Measurements from ENCODE around the gene KRT7.
A peak's percentile ranks its signal among the peaks of the same experiment; 100 is the strongest.

KRT7 gene

DNA sequence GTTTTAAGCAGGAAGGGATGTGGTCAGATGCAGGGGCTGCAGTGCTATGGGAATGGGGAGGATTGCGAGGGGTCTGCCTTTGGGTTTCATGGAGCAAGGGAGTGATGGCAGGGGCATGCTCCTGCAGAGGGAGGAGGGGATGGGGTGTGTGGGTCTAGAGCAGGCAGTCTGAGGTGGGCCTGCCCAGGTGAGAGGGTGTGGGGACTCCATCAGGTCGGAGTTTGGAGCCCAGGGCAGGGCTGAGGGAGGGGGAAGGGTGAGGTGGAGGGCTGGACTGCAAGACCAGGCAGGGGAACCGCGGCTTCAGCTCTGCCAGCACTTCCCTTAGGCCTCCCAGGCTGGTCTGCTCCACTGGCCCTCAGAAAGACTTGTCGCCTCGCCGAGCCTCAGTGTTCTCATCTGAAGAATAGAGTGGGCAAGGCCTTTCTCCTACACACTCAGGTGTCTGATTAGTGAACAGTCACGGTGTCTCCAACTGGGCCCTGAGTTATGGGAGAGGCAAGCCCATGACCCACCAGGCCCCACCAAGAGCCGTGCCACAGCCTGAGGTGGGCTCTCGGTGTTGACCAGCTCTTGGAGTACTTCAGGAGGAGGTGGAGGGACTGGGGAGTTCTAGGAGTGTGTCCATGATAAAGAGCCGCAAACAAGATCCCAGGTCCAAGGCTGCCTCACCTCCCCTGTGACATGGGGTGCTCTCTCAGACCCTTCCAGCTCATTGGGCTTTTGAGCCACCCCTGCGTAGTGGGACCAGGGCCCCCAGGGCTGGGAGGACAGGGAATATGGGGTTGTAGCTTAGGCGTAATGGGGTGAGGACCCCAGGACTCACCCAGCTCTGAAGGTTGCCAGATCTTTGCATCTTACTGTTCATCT is 21.1 kb upstream of the KRT7 start:
- no peak for DNase-seq (ENCODE audit: low read depth in 2 of 2)

DNA sequence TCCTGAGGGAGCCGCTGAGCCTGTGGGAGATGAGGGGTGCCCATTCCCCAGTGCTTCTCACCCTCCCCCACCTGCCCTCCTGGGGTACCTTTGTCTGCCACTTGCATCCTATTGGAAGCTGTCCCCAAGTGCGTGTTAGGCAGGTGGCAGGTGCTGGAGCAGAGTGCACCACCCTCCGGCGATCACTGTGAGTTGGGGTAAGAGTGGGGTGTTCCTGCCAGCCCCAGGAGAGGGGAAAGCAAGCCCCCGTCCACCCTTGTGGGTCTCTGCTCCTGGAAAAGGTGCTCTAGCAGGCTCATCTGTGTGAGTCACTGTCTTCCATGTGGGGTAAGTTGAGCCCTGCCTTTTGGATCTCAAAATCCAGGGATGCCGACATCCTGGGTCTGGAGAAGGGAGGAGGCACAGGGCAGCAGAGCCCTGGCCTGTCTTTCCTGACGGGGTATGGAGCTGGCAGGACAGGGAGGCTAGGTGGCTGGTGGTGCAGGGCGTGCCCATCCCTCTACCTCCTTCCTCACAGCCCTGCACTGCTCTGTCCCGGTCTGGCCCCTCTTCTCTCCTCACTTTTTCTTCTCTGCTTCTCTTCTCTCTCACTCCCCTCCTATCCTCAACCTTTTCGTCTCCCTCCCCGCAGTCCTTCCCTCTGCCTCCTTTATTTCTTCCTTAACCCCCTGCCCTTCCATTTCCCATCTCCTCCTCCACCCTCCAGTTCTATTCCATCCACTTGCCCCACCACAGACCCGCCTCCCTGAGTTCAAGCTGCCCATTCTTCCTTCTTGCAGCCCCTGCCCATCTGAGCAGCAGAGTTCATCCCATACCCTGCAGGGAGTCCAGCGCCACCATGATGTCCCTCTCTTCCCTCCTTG is 20.1 kb upstream of the KRT7 start:
- DNase-seq (ENCODE audit: low read depth in 2 of 2): no peak

DNA sequence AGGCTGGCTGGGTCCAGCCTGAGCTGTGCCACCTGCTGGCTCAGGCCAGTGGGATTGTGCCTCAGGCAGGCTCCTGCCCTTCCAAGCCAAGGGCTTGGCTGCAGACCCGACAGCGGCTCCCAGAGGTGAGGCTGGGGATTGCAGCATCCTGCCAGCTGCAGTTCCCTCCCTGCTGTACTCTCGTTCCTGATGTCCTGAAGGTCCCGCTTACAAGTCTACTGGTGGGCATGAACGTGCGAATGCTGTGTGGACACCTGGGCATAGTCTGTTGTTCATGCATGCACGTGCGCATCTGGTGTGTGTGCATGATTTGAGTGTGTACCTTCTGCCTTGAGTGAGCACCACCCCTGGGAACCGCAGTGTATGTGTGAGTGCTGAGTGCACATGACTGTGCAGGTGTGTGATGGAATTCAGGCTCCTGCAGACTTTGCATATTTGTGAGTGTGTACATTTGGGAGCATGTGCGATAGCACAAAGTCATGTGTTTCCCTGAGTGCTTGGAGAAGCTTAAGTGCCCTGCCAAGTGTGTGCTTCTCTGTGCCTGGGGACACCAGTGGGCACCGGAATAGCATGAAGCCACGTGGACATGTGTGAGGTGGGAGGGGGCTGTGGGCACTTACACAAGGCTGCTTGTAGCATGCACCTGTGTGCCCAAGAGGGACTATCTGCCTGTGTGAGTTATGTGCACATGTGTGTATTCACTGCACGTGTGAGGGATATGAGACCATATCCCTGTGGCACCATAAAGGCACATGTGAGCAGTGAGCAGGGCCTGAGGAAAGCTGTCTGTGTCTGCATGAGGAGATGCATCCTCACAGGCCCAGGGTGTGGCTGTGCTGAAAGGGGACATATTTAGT is 19.3 kb upstream of the KRT7 start:
- no peak for DNase-seq (ENCODE audit: low read depth in 2 of 2)

DNA sequence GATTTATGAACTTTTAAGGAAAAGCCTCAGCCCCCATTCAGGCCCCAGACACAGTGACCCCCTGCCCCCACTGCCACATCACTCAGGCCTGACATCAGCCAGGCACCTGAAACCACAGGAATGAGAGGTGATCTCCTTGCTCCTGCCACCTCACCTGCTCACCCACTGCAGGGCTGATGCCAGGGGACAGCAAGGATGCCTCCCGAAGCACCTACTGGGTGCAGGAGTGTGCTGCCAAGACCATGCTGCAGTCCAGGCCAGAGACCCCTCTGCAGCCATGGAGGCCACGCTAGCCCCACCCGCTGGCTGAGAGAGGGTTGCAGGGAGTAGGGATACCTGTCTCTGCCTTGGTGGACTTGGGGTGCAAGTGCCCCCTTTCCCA is 18.6 kb upstream of the KRT7 start:
- no peak for DNase-seq (ENCODE audit: low read depth in 2 of 2)

DNA sequence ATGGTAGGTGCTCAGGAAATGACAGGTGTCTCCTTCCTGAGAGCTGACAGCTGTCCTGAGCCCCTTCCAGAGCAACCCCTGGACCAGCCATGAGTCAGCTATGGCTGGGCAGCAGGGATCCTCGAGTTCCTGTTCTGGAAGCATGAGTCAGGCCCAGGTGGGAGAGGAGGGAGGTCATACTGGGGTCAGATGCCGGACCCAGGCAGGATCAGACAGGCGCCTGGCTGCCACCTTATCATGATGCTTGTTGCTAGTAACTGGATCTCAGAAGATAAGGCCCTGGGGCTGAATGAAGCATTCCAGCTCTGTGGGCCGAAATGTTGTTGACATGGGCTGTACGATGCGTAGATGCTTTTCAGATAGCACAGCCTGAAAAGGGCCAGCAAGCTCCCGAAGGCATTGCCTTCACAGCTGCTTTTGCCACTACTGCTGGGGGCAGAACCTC is 17.4 kb upstream of the KRT7 start:
- DNase-seq (ENCODE audit: low read depth in 2 of 2): no peak

DNA sequence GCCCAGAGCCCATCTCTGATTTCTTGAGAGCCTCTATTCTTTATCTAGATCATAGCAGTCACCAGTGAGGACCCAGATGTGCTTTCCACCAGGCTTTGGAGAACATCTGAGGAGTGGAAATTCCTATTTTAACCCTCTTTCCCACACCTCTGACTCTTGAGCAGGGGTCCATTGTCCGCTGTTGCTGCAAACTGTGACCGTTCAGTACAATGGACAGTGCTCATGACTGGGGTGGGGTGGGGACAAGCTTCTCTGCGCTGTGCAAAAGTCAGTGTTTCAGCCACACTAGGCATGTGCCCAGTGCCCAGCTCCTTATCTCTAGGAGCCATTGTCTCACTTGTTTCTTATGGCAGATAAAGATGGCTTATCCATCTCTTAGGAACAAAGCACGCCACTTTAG is 16.9 kb upstream of the KRT7 start:
- no peak for DNase-seq (ENCODE audit: low read depth in 2 of 2)

DNA sequence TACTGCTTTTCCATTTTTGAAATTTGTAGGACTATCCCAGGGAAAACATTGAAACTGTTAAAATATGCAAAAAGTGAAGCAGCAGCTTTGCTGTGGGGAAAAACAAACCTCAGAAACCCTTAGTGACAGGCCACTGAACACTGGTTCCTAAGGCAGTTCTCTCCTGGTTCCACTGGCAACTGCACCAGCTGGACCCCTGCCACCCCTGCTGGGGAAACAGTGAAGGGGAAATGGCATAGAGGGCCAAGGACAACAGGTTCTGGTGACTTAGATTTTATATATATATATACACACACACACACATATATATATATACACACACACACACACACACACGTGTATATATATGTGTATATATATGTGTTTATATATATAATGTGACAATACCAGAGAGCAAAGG is 16.2 kb upstream of the KRT7 start:
- DNase-seq (ENCODE audit: low read depth in 2 of 2): no peak

DNA sequence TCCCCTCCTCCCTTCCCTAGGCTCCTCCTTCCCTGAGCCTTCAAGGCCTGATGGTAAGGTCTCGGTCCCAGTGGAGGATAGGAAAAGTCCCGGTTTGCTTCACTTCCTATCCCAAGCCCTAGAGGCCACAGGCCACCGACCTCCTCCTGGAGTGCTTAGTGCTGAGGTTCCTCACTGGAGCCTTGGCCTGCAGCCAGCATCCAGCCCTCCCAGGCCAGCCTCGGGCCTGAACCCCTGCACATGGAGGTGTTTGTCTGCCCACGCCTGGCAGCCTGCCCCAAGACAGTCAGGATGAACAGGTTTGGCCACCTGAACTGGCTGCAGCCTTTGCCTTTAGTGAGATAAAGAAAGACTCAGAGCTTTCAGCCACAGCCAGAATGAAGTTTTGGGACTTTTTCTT is 15.8 kb upstream of the KRT7 start:
- no peak for DNase-seq (ENCODE audit: low read depth in 2 of 2)

DNA sequence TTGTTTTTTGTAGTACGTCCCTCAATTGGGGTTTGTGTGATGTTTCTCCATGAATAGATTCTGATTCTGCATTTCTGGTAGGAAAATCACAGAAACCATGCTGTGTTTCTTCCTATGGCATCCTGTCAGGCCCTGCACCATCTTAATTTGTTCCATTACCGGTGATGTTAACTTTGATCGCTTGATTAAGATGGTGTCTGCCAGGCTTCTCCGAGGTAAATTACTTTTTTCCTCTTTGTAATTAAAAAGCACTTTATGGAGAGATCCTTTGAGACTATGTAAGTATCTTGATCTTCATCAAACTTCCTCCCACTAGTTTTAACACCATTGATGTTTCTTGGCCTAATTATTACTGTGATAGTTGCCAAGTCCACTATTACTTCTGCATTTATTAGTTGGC is 15.0 kb upstream of the KRT7 start:
- no peak for DNase-seq (ENCODE audit: low read depth in 2 of 2)

DNA sequence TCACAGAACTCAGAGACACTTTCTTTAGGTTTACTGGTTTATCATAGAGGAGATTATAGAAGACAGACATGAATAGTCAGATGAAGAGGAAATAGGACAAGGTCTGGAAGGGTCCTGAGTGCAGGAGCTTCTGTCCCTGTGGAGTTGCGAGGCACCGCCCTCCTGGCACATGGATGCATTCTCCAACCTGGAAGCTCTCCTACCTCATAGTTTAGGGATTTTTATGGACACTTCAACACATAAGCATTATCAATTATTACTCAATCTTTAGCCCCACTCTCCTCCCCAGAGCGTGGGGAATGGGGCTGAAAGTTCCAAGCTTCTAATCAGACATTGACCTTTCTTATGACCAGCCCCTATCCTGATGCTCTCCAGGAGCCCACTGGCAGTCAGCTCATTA is 12.6 kb upstream of the KRT7 start:
- no peak for DNase-seq (ENCODE audit: low read depth in 2 of 2)

DNA sequence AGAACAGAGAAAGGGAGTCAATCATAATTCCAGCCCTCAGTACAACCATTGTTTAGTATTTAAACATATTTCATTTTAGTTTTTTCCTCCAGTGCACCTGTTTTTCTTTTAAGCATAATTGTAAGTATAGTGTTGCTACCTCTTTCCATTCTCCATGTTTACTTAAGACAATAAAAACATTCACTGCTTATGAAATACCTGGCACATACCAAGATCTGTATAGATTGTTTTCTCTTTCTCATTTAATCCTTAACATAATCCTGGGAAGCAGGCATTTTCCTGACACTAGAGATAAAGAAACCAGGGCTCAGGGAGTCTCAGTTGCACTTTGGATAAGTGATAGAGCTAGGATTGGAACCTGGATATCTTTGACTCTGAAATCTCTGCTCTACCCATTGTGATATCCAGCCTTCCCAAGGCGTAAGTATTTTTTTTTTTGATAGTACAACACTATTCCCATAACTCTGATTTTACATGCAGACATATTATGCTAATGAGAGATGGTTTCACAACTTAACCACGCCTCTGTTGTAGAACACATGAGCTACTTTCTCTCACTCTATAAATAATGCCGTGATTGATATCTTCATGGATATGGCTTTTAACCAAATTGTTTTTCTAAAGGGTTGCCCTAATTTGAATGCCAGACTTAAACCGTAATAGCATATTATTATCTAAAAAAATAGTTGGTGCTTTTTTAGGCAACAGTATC is 11.8 kb upstream of the KRT7 start:
- no peak for DNase-seq (ENCODE audit: low read depth in 2 of 2)

DNA sequence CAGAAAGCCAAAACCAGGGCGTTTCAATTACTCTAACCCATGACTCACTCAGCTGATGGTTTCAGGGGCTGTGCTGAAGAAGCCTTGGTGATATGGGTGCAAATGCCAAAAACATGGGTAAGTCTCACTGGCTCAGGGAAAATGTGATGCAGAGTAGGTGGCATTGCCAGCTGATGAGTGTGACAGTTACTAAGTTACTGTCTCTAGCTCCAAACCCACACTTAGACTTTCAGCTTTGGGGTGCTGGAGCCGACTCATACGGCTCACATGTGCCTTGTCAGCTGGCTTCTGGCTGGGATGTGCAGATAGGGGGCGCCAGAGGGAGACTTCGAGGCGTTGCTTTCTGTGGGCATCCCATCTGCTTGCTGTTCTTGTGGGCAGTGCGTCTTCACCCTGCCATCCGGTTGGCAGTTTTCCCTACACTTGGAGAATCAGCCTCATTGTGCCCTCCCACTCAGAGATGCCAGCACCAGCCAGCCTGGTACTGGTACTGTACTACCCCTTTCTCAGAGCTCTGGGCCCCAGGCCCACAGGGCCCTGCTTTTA is 11.1 kb upstream of the KRT7 start:
- DNase-seq (ENCODE audit: low read depth in 2 of 2): peak in 1 of 2 donors; percentile 19

DNA sequence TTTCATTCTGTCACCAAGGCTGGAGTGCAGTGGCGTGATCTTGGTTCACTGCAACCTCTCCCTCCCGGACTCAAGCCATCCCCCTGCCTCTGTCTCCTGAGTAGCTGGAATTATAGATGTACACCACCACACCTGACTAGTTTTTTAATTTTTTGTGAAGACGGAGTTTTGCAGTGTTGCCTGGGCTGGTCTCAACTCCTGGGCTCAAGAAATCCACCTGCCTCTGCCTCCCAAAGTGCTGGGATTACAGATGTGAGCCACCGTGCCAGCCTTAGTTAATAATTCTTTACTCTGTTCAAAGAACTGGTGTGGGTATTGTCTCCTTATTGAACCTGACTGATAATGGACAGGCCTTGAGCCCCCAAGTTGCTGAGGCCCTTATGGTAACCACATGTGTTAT is 10.4 kb upstream of the KRT7 start:
- DNase-seq (ENCODE audit: low read depth in 2 of 2): no peak

DNA sequence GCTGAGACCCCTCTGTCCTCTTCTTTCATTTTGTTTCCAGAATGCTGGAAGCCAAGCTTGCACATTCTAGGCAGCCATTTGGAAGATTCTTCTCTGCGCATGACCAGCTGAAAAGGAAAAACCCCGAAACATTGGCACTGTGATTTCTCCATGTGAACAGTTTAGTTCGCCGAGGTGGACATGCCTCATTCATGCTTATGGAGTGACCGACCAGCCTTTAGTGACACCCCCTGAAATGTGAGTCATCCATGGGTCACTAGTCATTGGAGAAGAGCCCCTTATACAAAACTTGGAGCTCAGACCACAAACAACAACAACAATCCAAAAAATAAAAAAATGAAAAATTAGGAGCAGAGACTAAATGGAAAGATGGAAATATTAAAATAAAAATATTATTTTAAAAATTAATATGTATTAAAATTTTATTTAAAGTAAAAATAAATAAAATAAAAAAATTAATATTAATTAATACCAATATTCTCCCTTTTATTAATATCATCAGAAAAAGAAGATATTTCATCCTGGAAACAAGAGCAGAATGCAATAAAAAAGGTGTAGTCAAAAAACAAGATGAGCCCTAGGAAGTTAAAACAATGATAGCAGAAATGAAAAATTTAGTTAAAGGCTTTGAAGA is 9.5 kb upstream of the KRT7 start:
- DNase-seq (ENCODE audit: low read depth in 2 of 2): no peak

DNA sequence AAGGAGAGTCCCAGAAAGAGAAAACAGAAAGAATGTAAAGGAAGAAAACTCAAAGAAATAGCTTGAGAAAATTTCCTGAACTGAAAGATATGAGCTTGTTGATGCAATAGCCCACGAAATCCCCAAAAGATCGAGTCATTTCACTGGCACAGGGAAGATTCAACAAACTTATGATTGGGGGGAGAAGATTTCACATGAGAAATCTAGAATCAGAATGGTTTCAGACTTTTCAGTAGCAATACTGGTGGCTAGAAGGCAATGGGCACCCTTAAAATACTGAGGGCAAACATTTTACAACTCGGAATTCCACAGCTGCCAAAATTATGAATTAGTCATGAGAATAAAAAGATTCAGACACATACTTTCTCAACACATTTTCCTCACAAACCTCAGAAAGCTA is 8.9 kb upstream of the KRT7 start:
- DNase-seq (ENCODE audit: low read depth in 2 of 2): no peak

DNA sequence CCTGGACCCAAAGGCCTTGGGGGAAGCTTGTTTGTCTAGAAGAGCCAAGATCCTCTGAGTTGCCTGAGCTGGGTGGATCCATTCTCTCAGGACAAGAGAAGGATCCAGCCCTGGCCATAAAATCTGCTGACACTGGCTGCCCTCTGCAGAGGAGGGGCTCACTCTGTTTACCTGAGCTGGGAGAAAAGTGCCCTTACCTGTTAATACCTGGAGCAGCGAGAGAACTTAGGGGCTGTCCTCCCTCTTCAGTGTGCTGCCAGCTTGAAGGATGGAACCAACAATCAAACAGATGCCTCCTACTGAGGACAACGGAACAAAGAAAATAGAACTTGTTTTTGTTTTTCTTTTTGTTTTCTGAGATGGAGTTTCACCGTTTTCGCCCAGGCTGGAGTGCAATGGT is 7.3 kb upstream of the KRT7 start:
- no peak for DNase-seq (ENCODE audit: low read depth in 2 of 2)

DNA sequence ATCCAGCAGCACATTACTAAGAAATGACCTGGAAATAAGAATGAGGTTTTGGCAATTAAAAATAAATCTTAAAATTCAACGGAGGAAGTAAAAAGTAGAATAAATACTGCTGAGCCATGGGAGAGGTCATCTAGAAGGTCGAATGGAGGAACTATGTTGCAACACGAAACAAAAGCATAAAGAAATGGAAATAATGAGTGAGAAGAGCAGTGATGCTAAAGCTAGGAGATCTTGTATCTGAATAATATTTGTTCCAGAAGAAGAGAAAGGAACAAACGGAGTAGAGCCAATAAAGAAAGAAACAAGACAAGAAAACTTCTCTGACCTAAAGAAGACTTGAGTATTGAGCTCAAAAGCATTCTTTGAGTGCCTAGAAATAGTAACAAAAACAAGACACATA is 6.6 kb upstream of the KRT7 start:
- DNase-seq (ENCODE audit: low read depth in 2 of 2): no peak

DNA sequence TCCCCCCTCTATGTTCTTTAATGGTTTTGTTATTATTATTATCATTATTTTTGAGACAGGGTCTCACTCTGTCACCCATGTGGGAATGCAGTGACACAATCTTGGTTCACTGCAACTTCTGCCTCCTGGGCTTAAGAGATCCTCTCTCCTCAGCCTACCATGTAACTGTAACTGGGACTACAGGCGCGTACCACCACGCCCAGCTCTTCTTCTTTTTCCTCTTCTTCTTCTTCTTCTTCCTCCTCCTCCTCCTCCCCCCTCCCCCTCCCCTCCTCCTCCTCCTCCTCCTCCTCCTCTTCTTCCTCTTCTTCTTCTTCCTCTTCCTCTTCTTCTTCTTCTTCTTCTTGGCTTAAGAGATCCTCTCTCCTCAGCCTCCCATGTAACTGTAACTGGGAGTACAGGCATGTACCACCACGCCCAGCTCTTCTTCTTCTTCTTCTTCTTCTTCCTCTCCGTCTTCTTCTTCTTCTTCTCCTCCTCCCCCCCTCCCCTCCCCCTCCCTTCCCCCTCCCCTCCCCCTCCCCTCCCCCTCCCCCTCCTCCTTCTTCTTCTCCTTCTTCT is 5.4 kb upstream of the KRT7 start:
- no peak for DNase-seq (ENCODE audit: low read depth in 2 of 2)

DNA sequence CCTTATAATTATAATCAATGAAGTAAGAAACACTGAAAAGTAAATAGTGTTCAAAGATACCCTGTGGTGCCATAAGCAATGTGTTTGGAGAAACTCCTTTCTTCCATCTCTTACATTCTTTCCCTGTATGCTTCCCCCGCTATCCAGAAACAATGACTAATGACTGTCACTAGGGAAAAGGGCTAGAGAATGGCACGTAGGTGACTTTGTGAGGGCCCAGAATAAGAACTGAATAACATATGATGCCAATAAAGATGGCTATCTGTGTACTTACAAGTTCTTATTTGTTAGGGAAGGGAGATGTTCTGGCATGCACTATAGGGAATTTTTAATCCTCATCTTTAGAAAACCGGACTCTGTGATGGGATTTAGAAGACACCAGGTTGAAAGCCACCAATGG is 4.7 kb upstream of the KRT7 start:
- no peak for DNase-seq (ENCODE audit: low read depth in 2 of 2)

DNA sequence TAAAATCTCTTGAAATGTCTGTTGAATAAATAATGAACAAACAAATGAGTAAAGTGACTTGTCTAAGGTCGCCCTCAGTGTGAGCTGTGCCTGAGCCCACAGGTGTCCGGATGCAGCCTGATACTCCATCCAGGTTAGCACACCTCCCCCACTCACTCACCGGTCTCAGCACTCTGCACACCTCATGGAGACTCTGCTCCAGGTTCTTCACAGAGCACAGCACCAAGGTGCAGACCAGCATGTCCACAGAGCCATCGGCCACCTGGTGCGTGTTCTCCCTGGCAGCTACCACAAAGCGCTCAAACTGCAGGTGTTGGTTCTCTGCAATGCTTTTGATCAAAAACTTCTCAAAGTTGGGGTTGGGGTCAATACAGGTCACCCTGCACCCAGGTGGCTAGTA is 4.1 kb upstream of the KRT7 start:
- DNase-seq (ENCODE audit: low read depth in 2 of 2): no peak

Data from stimulated activated CD8-positive, alpha-beta memory T cell treated with anti-CD3 and anti-CD28 coated beads, Interleukin-15, amount 100 ng/mL, for 4 hours (primary cell).